GM23338 (cell line): ENCODE data around the gene SMAP2. TPM values are rescaled to one million over a fixed set of nuclear protein-coding genes. Genes with fewer than 3 reads are reported as not detected.

Experiments
- ATAC-seq: fragments of 200-7000 bp; cut with Tn5 transposase; 3 replicates; pipeline ENCODE4 v1.9.1; 2020
- DNase-seq: peaks from one replicate; pipeline ENCODE4 v3.0.0-alpha.2; 2015; ENCODE audit warnings: low spot score
- H2AFZ ChIP-seq: fragments of 200-600 bp; sonication (generic); 2 replicates; pipeline ENCODE4 v1.8.0; 2016; ENCODE audit warnings: antibody characterized with exemption, mild to moderate bottlenecking, moderate library complexity
- H3F3A ChIP-seq: fragments of 200-600 bp; sonication (generic); replicated peaks from 2 replicates; pipeline ENCODE4 v1.8.0; 2017; ENCODE audit warnings: antibody characterized with exemption, mixed run types, low read depth
- H3K27ac ChIP-seq: fragments of 200-600 bp; sonication (generic); 2 replicates; pipeline ENCODE4 v1.6.1; 2016; ENCODE audit warnings: low read depth
- H3K27me3 ChIP-seq: fragments of 200-600 bp; sonication (generic); 2 replicates; pipeline ENCODE4 v1.8.0; 2016; ENCODE audit warnings: mild to moderate bottlenecking, mixed run types, moderate library complexity; ENCODE audit not compliant: insufficient read depth
- H3K36me3 ChIP-seq: fragments of 200-600 bp; sonication (generic); 2 replicates; pipeline ENCODE4 v1.8.0; 2016; ENCODE audit warnings: mild to moderate bottlenecking; ENCODE audit not compliant: insufficient read depth
- H3K4me1 ChIP-seq: fragments of 200-600 bp; sonication (generic); 2 replicates; pipeline ENCODE4 v1.8.0; 2016; ENCODE audit warnings: mild to moderate bottlenecking, moderate library complexity; ENCODE audit not compliant: insufficient read depth
- H3K4me2 ChIP-seq: fragments of 200-600 bp; sonication (generic); 2 replicates; pipeline ENCODE4 v1.7.1; 2017; ENCODE audit warnings: mixed run types
- H3K4me3 ChIP-seq: fragments of 200-600 bp; sonication (generic); 2 replicates; pipeline ENCODE4 v1.6.1; 2016; ENCODE audit warnings: mixed run types
- H3K79me2 ChIP-seq: fragments of 200-600 bp; sonication (generic); replicated peaks from 2 replicates; pipeline ENCODE4 v1.8.0; 2017; ENCODE audit warnings: mild to moderate bottlenecking; ENCODE audit not compliant: insufficient read depth
- H3K9me2 ChIP-seq: fragments of 200-600 bp; sonication (generic); 2 replicates; pipeline ENCODE4 v1.8.0; 2017; ENCODE audit not compliant: insufficient read depth
- H4K20me1 ChIP-seq: fragments of 200-600 bp; sonication (generic); replicated peaks from 2 replicates; pipeline ENCODE4 v1.8.0; 2017; ENCODE audit warnings: mild to moderate bottlenecking; ENCODE audit not compliant: insufficient read depth
- H3K27ac Mint-ChIP-seq: 2 replicates; pipeline ENCODE4 v1.8.0; 2020; ENCODE audit warnings: inconsistent platforms, mild to moderate bottlenecking, moderate library complexity, mixed read lengths
- H3K27me3 Mint-ChIP-seq: 3 replicates; pipeline ENCODE4 v1.8.0; 2022; ENCODE audit warnings: low read depth, mild to moderate bottlenecking, moderate library complexity, mixed read lengths, inconsistent platforms; ENCODE audit not compliant: insufficient read depth, poor library complexity
- H3K36me3 Mint-ChIP-seq: 3 replicates; pipeline ENCODE4 v1.8.0; 2021; ENCODE audit warnings: low read depth, mild to moderate bottlenecking, inconsistent platforms, moderate library complexity, mixed read lengths
- H3K4me1 Mint-ChIP-seq: 3 replicates; pipeline ENCODE4 v1.8.0; 2020; ENCODE audit warnings: mild to moderate bottlenecking, inconsistent platforms, mixed read lengths
- H3K4me3 Mint-ChIP-seq: 3 replicates; pipeline ENCODE4 v1.8.0; 2021; ENCODE audit warnings: moderate library complexity, mild to moderate bottlenecking, inconsistent platforms, mixed read lengths
- H3K9me3 Mint-ChIP-seq: 3 replicates; pipeline ENCODE4 v1.8.0; 2020; ENCODE audit warnings: moderate library complexity, mild to moderate bottlenecking, inconsistent platforms, mixed read lengths
- EZH2 ChIP-seq: fragments of 200-600 bp; sonication (generic); IDR thresholded peaks from one replicate; pipeline ENCODE4 v1.8.0; 2017; ENCODE audit warnings: antibody characterized with exemption, mild to moderate bottlenecking, low read depth; ENCODE audit not compliant: unreplicated experiment
- POLR2AphosphoS5 ChIP-seq: IDR thresholded peaks from 2 replicates; pipeline ENCODE4 v1.6.1; 2016; ENCODE audit warnings: antibody characterized with exemption, low read depth
- STAT1 ChIP-seq: IDR thresholded peaks from one replicate; pipeline ENCODE4 v1.6.1; 2016; ENCODE audit warnings: antibody characterized with exemption; ENCODE audit not compliant: unreplicated experiment
- ZNF114 ChIP-seq: fragments of 250-450 bp; sonication (Bioruptor Pico); IDR thresholded peaks from 2 replicates; pipeline ENCODE4 v1.5.0; 2020; ENCODE audit warnings: mild to moderate bottlenecking, moderate library complexity
- ZNF331 ChIP-seq: fragments of 250-450 bp; sonication (Bioruptor Pico); IDR thresholded peaks from 2 replicates; pipeline ENCODE4 v1.5.0; 2020; ENCODE audit warnings: low read depth, mild to moderate bottlenecking, moderate library complexity
- polyA plus RNA-seq: library from polyadenylated mRNA; unstranded; fragments of >200 nt; fragmentation: Nextera tagmentation; extraction: Ambion mirVana; gene quantifications from 2 replicates; pipeline ENCODE4 v1.2.1, GENCODE V29; 2016
- total RNA-seq: library from RNA; depleted of rRNA; stranded (reverse); fragments of >200 nt; shearing (Covaris generic); gene quantifications from 2 replicates; pipeline ENCODE4 v1.2.3, GENCODE V29; 2014
- TF ChIP-seq, protein P1 (sequence below): IDR thresholded peaks from one replicate; pipeline ENCODE4 v1.6.1; 2018; ENCODE audit warnings: antibody characterized with exemption; ENCODE audit not compliant: unreplicated experiment
- TF ChIP-seq, protein P2 (sequence below): IDR thresholded peaks from 2 replicates; pipeline ENCODE4 v1.6.1; 2016; ENCODE audit warnings: antibody characterized with exemption
- TF ChIP-seq, protein P3 (sequence below): fragments of 250-450 bp; sonication (Bioruptor Pico); IDR thresholded peaks from 2 replicates; pipeline ENCODE4 v1.5.0; 2020; ENCODE audit warnings: mild to moderate bottlenecking, moderate library complexity
- TF ChIP-seq, protein P4 (sequence below), 2 experiments: fragments of 200-600 bp in 1 of 2; sonication (generic) in 1 of 2; conservative IDR thresholded peaks; 2 replicates each; pipeline versions ENCODE4 v1.5.1 to v1.6.1; 2016 to 2017; ENCODE audit warnings: antibody characterized with exemption in 2 of 2, low read depth in 2 of 2, mild to moderate bottlenecking in 2 of 2, moderate library complexity in 1 of 2

Gene SMAP2
- total and polyA plus RNA-seq, 2 experiments from 2014 or later = 2.9 to 4.8 TPM

DNA sequence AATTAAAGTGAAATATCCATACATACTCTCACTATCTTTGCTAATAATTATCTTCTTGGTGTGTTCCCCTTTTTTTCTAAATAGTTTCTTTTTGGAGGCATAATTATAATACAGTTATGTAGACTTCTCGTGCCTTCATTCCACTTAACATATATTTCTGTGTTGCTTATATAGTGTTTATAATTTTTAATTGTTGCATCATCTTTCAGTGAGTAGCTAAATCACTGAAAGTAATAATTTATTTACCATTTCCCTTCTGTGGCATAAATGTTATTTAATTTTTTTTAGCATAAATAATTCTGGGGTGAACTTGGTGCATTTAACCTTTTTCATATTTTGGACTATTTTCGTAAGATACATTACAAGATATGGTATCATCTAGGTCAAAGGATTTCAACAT, 38.3 kb downstream of the SMAP2 start:
- ATAC-seq (no peak), DNase-seq (no peak)
- TF ChIP-seq, protein P1, sequence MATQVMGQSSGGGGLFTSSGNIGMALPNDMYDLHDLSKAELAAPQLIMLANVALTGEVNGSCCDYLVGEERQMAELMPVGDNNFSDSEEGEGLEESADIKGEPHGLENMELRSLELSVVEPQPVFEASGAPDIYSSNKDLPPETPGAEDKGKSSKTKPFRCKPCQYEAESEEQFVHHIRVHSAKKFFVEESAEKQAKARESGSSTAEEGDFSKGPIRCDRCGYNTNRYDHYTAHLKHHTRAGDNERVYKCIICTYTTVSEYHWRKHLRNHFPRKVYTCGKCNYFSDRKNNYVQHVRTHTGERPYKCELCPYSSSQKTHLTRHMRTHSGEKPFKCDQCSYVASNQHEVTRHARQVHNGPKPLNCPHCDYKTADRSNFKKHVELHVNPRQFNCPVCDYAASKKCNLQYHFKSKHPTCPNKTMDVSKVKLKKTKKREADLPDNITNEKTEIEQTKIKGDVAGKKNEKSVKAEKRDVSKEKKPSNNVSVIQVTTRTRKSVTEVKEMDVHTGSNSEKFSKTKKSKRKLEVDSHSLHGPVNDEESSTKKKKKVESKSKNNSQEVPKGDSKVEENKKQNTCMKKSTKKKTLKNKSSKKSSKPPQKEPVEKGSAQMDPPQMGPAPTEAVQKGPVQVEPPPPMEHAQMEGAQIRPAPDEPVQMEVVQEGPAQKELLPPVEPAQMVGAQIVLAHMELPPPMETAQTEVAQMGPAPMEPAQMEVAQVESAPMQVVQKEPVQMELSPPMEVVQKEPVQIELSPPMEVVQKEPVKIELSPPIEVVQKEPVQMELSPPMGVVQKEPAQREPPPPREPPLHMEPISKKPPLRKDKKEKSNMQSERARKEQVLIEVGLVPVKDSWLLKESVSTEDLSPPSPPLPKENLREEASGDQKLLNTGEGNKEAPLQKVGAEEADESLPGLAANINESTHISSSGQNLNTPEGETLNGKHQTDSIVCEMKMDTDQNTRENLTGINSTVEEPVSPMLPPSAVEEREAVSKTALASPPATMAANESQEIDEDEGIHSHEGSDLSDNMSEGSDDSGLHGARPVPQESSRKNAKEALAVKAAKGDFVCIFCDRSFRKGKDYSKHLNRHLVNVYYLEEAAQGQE = no peak
- TF ChIP-seq ZNF114 (CRISPR knock-in tag) = no peak
- no peak for TF ChIP-seq ZNF331 (CRISPR knock-in tag)
- TF ChIP-seq, protein P2, sequence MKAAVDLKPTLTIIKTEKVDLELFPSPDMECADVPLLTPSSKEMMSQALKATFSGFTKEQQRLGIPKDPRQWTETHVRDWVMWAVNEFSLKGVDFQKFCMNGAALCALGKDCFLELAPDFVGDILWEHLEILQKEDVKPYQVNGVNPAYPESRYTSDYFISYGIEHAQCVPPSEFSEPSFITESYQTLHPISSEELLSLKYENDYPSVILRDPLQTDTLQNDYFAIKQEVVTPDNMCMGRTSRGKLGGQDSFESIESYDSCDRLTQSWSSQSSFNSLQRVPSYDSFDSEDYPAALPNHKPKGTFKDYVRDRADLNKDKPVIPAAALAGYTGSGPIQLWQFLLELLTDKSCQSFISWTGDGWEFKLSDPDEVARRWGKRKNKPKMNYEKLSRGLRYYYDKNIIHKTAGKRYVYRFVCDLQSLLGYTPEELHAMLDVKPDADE = no peak
- TF ChIP-seq EZH2 = no peak
- TF ChIP-seq, protein P3, sequence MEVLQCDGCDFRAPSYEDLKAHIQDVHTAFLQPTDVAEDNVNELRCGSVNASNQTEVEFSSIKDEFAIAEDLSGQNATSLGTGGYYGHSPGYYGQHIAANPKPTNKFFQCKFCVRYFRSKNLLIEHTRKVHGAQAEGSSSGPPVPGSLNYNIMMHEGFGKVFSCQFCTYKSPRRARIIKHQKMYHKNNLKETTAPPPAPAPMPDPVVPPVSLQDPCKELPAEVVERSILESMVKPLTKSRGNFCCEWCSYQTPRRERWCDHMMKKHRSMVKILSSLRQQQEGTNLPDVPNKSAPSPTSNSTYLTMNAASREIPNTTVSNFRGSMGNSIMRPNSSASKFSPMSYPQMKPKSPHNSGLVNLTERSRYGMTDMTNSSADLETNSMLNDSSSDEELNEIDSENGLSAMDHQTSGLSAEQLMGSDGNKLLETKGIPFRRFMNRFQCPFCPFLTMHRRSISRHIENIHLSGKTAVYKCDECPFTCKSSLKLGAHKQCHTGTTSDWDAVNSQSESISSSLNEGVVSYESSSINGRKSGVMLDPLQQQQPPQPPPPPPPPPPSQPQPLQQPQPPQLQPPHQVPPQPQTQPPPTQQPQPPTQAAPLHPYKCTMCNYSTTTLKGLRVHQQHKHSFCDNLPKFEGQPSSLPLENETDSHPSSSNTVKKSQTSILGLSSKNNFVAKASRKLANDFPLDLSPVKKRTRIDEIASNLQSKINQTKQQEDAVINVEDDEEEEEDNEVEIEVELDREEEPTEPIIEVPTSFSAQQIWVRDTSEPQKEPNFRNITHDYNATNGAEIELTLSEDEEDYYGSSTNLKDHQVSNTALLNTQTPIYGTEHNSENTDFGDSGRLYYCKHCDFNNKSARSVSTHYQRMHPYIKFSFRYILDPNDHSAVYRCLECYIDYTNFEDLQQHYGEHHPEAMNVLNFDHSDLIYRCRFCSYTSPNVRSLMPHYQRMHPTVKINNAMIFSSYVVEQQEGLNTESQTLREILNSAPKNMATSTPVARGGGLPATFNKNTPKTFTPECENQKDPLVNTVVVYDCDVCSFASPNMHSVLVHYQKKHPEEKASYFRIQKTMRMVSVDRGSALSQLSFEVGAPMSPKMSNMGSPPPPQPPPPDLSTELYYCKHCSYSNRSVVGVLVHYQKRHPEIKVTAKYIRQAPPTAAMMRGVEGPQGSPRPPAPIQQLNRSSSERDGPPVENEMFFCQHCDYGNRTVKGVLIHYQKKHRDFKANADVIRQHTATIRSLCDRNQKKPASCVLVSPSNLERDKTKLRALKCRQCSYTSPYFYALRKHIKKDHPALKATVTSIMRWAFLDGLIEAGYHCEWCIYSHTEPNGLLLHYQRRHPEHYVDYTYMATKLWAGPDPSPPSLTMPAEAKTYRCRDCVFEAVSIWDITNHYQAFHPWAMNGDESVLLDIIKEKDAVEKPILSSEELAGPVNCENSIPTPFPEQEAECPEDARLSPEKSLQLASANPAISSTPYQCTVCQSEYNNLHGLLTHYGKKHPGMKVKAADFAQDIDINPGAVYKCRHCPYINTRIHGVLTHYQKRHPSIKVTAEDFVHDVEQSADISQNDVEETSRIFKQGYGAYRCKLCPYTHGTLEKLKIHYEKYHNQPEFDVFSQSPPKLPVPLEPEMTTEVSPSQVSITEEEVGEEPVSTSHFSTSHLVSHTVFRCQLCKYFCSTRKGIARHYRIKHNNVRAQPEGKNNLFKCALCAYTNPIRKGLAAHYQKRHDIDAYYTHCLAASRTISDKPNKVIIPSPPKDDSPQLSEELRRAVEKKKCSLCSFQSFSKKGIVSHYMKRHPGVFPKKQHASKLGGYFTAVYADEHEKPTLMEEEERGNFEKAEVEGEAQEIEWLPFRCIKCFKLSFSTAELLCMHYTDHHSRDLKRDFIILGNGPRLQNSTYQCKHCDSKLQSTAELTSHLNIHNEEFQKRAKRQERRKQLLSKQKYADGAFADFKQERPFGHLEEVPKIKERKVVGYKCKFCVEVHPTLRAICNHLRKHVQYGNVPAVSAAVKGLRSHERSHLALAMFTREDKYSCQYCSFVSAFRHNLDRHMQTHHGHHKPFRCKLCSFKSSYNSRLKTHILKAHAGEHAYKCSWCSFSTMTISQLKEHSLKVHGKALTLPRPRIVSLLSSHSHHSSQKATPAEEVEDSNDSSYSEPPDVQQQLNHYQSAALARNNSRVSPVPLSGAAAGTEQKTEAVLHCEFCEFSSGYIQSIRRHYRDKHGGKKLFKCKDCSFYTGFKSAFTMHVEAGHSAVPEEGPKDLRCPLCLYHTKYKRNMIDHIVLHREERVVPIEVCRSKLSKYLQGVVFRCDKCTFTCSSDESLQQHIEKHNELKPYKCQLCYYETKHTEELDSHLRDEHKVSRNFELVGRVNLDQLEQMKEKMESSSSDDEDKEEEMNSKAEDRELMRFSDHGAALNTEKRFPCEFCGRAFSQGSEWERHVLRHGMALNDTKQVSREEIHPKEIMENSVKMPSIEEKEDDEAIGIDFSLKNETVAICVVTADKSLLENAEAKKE (CRISPR knock-in tag) = no peak
- no peak for TF ChIP-seq STAT1
- no peak for TF ChIP-seq POLR2AphosphoS5
- TF ChIP-seq, protein P4, sequence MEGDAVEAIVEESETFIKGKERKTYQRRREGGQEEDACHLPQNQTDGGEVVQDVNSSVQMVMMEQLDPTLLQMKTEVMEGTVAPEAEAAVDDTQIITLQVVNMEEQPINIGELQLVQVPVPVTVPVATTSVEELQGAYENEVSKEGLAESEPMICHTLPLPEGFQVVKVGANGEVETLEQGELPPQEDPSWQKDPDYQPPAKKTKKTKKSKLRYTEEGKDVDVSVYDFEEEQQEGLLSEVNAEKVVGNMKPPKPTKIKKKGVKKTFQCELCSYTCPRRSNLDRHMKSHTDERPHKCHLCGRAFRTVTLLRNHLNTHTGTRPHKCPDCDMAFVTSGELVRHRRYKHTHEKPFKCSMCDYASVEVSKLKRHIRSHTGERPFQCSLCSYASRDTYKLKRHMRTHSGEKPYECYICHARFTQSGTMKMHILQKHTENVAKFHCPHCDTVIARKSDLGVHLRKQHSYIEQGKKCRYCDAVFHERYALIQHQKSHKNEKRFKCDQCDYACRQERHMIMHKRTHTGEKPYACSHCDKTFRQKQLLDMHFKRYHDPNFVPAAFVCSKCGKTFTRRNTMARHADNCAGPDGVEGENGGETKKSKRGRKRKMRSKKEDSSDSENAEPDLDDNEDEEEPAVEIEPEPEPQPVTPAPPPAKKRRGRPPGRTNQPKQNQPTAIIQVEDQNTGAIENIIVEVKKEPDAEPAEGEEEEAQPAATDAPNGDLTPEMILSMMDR (conservative IDR thresholded peaks at IDR 0.05; ENCODE audit: low read depth in 2 of 2) = no peak
- Histone ChIP-seq H2AFZ (no peak overlapping the region), H3F3A (no peaks in the 10 kb centered on the region), H3K27me3 (no peaks in the 10 kb centered on the region), H3K27ac (no peak overlapping the region), H3K4me2 (no peak overlapping the region), H4K20me1 (no peaks in the 10 kb centered on the region), H3K4me3 (no peak overlapping the region), H3K9me2 (no peaks in the 10 kb centered on the region), H3K36me3 (no peaks in the 10 kb centered on the region), H3K79me2 (no peaks in the 10 kb centered on the region), H3K4me1 (peaks cover 5% of the 10 kb centered on the region; the same call in 1 of the 2 replicates)
- Mint-ChIP-seq H3K27ac (no peak overlapping the region), H3K4me1 (peaks cover 11% of the 10 kb centered on the region), H3K36me3 (no peaks in the 10 kb centered on the region), H3K4me3 (no peak overlapping the region), H3K27me3 (peaks cover 2% of the 10 kb centered on the region), H3K9me3 (no peaks in the 10 kb centered on the region)
